ENCODE results near the gene DYDC2.

The DYDC2 gene

GRCh38 chr10:80372675-80373074 lies 16.1 kb downstream of the DYDC2 start:
- DNase-seq, result no peak

DNA sequence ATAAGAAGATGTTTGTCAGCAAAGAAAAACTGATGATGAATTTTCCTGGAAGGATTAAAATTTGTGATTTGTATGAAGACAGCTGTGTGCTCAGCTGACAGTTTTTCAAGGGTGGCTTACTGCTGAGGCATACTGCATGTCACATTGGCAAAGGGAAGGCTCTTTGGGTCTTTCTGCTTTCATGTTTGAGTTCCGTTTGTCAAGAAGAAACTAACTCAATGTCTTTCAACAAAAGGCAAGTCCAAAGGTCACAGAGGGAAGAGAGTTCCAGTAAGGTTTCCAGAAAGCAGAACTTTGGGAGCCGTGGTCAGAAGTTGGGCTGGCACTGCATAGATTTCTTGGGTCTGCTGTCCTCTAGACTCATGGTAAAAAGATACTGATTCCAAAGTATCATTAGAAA lies 16.9 kb downstream of the DYDC2 start:
- no peak for DNase-seq

- DNase-seq, result no peak
These were observed 23.1 kb downstream of the DYDC2 start for GRCh38 chr10:80379701-80380100.

GRCh38 chr10:80380185-80380584 lies 23.6 kb downstream of the DYDC2 start:
- DNase-seq, result no peak

GRCh38 chr10:80382989-80383388 lies 26.4 kb downstream of the DYDC2 start:
- peak; percentile 6 for DNase-seq

DNA sequence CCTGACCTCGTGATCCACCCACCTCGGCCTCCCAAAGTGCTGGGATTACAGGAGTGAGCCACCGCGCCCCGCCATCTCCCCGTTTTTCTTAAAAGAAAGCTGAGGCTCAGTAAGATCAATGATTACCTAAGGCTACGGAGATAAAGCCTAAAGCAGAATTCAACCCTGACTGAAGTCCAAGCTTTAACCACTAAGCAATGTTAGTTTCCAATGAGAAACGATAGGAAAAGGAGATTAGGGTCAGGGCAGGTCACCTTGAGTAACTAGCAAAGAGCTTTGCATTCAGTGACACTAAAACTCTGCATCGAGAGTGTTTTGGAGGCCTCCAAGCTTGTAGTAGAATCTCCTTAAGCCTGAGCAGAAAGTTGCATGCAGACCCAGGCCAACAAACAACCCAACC lies 34.2 kb downstream of the DYDC2 start:
- no peak for DNase-seq

DNA sequence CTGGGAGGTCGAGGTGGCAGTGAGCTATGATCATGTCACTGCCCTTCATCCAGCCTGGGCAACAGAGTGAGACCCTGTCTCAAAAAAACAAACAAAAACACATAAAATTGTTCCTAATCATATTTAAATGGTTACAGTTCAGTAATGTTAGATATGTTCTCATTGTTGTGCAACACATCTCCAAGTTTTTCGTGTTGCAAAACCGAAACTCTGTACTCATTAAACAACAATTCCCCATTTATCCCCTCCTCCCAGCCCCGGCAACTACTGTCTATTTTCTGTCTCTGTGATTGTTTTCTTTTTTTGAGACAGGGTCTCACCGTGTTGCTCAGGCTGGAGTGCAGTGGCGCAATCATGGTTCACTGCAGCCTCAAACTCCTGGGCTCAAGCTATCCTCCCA lies 35.7 kb downstream of the DYDC2 start:
- no peak for DNase-seq

GRCh38 chr10:80394358-80394916 lies 37.9 kb downstream of the DYDC2 start:
- no peak for DNase-seq

DNA sequence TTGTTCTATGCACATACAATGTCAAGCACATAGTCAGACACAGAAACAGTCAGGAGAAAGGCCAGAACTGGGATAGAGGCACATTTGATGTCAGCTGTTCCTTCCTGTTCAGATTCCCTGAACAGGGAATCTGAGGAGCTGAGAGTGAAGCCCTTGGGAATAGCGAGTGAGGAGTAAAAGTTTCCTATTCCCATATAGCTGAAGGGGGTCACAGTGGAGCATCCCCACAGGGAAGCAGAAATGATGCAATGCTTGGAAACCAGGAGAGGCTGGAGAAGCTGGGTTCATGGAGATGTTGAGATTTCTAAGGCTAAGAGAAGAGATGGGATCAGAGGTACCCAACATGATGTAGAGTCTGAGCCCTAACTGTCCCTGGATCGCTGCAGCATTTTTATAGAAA lies 40.4 kb downstream of the DYDC2 start:
- DNase-seq, result no peak

GRCh38 chr10:80400136-80400804 lies 43.7 kb downstream of the DYDC2 start:
- no peak for DNase-seq

- DNase-seq, result no peak
These were observed 48.5 kb downstream of the DYDC2 start for GRCh38 chr10:80405035-80405434.

DNA sequence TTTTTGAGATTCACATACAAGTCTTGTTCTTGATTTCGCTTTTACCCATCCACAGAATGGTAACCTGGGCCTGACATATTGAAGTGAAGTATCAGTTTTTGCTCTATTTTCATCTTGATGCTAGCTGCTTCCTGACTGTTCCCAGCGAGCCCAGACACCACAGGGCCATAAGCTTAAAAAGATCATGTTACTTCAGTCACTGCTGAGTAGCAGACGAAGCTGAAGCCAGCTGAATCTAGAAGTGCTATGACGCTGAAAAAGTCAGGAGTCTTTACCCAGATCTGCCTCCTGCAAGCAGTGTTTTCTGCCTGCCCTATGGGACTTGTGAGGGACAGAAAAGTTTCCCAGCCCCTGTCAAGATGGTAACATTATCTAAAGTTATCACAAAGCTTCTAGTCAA lies 49.0 kb downstream of the DYDC2 start:
- no peak for DNase-seq

DNA sequence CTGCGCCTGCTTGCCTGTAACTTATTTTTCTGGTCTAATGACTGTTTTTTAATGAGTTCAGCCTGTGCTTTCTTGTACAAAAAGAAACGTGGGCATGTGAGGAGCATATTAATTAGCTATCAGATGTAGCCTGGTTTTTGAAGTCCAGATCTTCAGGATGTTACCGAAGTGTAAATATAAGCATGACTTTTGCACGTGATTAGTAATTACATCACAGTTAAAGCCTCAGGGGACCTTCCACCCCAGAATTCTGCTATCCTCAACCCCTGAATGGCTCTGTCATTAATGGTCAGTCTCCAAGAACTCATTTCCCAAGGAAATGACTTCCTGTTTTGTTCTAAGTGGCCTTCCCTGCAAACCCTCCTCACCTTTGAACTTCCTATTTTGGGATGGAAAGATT lies 49.6 kb downstream of the DYDC2 start:
- DNase-seq, result no peak

GRCh38 chr10:80407812-80408241 lies 51.2 kb downstream of the DYDC2 start:
- no peak for DNase-seq

GRCh38 chr10:80408242-80409101 lies 51.9 kb downstream of the DYDC2 start, which contains the start of gene PRXL2A:
PRXL2A (plus strand) TSS chr10:80408551; CDS start chr10:80420468, 11,917 bp downstream.
- peak; percentile 43 for DNase-seq

DNA sequence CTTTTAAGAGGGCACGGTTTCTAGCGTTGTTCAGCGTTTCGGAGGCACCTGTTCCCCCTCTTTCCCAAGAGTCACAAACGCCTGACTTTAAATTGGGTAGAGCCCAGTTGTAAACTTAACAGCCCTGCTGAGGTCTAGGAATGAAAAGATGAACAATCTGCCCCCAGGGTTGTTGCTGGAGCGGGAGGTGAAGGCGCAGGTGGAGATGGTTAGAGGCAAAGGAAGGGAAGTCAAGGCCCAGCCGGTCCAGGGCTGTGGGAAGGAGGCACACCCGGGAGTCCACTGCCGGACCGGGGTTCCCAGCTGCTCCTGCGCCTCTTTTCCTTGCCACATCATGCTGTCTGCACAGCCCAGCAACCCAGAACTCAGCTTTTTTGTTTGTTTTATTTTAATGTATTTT lies 52.5 kb downstream of the DYDC2 start:
- no peak for DNase-seq

GRCh38 chr10:80410122-80410521 lies 53.5 kb downstream of the DYDC2 start:
- DNase-seq, result no peak

DNA sequence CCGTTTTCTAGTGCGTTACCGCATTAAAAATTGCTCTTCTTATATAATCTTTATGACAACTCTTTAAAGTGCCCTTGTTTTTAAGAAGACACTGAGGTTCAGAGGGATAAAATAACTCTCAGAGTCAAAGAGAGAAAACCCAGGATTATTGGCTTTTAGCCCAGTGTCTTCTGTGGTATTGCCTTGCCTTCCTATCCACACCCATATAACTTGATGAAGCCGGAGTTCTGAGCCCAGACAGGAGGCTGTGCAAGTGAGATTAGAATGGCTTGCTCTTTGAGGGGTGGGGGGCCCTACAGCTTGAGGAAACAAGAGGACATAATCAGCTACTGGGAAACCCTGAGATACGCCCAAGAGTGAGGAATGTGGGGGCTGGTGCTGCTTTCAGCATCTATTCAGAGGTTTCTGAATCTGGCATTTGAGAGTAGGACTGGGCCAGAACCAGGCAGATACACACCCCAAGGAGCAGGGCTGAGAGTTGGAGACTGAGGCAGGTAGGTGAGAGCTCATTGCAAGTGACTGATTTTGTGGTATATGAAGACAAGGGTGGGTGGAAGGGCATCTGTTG lies 54.1 kb downstream of the DYDC2 start:
- no peak for DNase-seq

DNA sequence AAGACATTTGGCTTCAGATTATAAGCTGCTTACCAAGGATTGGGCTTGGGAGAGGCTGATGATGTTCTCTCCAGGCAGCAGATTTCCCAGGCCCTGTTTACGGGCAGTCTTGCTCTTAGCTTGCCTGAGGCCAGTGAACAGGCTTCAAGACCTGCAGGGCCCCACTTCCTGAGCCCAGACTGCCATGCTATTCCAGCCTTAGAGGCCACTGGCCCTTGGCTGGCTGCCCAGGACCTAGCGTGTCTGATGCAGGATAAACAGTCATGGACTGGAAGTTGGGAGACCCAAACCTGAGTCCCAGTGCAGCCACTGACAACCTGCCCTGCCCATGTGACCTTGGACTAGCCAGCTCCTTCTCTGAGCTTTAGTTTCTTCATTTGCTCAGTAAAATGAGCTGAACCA lies 54.7 kb downstream of the DYDC2 start:
- DNase-seq, result no peak

- no peak for DNase-seq
These were observed 55.2 kb downstream of the DYDC2 start for GRCh38 chr10:80411681-80412220.

- DNase-seq, result no peak
These were observed 55.9 kb downstream of the DYDC2 start for GRCh38 chr10:80412486-80412885.

DNA sequence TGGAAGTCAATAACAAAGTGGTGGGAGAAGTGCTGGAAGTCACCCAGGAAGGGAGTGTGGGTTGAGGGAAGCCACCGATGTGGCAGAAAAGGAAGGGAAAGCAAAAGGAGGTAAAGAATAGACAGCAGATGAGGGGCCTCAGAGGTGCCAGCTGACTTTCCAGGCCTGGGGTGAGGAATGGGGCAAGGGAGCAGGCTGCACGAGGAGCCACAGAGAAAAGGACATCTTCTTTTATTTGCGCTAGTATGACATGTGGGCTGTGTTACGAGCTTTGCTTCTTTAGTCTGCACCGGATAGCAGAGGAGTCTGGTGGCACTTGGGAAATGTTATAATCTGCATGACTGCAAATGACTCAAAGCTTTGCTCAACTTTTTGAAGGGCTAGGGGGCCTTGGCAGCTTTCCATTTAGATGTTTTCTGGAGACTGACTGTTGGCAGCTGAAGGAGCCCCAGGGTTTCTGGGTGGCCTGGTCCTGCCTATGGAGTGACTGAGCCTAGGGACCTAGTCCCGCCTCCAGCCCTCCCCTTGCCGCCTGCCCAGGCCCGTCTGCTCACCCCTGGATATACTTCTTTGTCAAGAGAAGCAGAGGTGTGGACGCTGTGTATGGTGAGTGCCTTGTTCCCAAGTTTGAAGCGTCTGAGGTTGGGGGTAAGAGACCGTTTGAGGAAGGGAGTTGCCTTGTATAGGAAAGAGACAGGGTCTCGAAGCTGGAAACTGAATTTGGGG lies 56.9 kb downstream of the DYDC2 start:
- DNase-seq, result peak; percentile 81

Data from T1000 (cell line).